K562 (cell line): ENCODE results near the gene SNX14. TPM values are rescaled to one million over a fixed set of nuclear protein-coding genes. Genes with fewer than 3 reads are reported as not detected.

ENCODE experiments used
- BCL6 ChIP-seq: fragments of 250-450 bp; sonication (Bioruptor Pico); IDR thresholded peaks from 2 replicates; pipeline ENCODE4 v1.4.0; 2020
- C11orf30 ChIP-seq: fragments of 450-650 bp; IDR thresholded peaks from 2 replicates; pipeline ENCODE4 v1.6.1; 2016; ENCODE audit warnings: low read depth, mild to moderate bottlenecking
- NFE2L1 ChIP-seq: fragments of 450-650 bp; IDR thresholded peaks from 2 replicates; pipeline ENCODE4 v1.6.1; 2016; ENCODE audit warnings: missing genetic modification characterization, low read depth, mild to moderate bottlenecking, missing compliant biosample characterization, moderate library complexity, borderline replicate concordance
- RBM15 ChIP-seq: fragments of 200-400 bp; formaldehyde crosslinking; IDR thresholded peaks from 2 replicates; pipeline ENCODE4 v1.6.1; 2018; ENCODE audit warnings: mild to moderate bottlenecking, low read length, moderate library complexity; ENCODE audit not compliant: insufficient read depth
- SAP30 ChIP-seq: fragments of 200-600 bp; sonication (generic); IDR thresholded peaks from 2 replicates; pipeline ENCODE4 v1.6.1; 2012; ENCODE audit warnings: borderline replicate concordance, low read depth, mild to moderate bottlenecking, moderate library complexity, low read length, control low read depth, inconsistent platforms; ENCODE audit not compliant: insufficient read depth, poor library complexity, severe bottlenecking
- ZNF232 ChIP-seq: sonication (generic); formaldehyde crosslinking; IDR thresholded peaks from 2 replicates; pipeline ENCODE4 v1.8.0; 2022; ENCODE audit warnings: mild to moderate bottlenecking, missing genetic modification reagents
- ZNF24 ChIP-seq: fragments of 450-650 bp; IDR thresholded peaks from 2 replicates; pipeline ENCODE4 v1.6.1; 2016
- polyA plus RNA-seq, 8 experiments: library from polyadenylated mRNA; depleted of rRNA in 4 of 8; stranded (reverse) in 5 of 8; unstranded in 3 of 8; fragments of >200 nt; fragmentation: Nextera tagmentation in 2 of 8; fragmentation: Illumina TruSeq in 1 of 8; extraction: Ambion mirVana in 2 of 8; extraction: Trizol in 1 of 8; gene quantifications; 2 replicates each; pipeline versions ENCODE4 v1.2.1 to v1.2.3, GENCODE V29; 2011 to 2014; ENCODE audit warnings: inconsistent platforms in 1 of 8, missing spikeins in 1 of 8
- total RNA-seq, 7 experiments: library from RNA; depleted of rRNA in 6 of 7; stranded (reverse); fragments of >200 nt in 6 of 7; fragmentation: Illumina TruSeq in 2 of 7; extraction: Trizol in 2 of 7; gene quantifications; 2 replicates each; pipeline versions ENCODE4 v1.2.1 to v1.2.3, GENCODE V29; 2011 to 2021; ENCODE audit warnings: low replicate concordance in 1 of 7
- TF ChIP-seq, protein P1 (sequence below): fragments of 200-600 bp; sonication (generic); IDR thresholded peaks from one replicate; pipeline ENCODE4 v1.6.1; 2012; ENCODE audit warnings: mild to moderate bottlenecking, low read depth, low read length, inconsistent platforms
- TF ChIP-seq, protein P2 (sequence below): fragments of 250-450 bp; sonication (Bioruptor Pico); IDR thresholded peaks from 2 replicates; pipeline ENCODE4 v1.5.0; 2021
- TF ChIP-seq, protein P3 (sequence below): fragments of 450-650 bp; IDR thresholded peaks from 2 replicates; pipeline ENCODE4 v1.6.1; 2014; ENCODE audit warnings: low read depth, mild to moderate bottlenecking, moderate library complexity, borderline replicate concordance

SNX14 gene
- total and polyA plus RNA-seq, 9 of the 15 experiments (the other 6 are each of a cell fraction or from before 2014, with no cell fraction given), result 46.5 to 140 (median 71.2) TPM

DNA sequence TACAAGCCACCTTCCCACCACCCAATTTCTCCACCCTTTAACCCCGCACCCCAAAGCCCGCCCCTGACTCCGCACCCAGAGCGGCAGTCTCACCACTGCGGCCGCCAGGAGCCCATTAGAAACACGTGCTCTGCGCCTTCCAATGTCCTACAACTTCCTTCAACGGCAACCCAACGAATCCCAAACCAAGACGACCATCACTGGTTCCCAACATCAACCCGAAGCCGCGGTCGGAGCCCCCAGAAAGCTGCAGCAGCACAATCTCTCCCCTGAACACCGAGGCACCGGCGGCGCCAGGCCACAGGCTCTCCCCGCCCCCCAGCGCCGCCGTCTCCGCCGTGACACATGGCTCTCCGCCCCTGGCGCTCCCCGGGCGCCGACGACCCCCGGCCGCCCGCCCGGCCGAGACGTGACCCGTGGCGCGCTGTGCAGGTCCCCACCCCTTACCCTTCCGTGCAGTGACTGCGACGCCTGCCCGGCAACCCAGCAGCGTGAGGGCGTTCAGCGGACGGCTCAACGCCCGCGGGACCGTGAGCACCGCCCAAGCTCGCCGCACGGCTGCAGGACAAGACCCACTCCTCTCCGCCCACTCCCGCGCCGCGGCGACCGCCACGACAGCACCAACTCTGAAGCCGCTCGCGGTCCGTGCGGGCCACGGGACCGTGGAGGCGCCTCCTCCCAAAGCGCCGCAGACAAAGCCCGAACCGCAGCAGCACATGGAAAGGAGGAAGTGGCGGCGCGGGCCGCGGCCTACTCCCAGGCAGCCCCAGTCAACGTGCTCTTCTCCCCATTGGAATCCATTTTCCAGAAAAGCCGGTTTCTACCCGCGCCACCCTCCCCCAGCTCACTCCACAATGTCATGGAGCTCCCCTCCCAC lies 48.5 kb upstream of the SNX14 start (continued):
- TF ChIP-seq, protein P1, sequence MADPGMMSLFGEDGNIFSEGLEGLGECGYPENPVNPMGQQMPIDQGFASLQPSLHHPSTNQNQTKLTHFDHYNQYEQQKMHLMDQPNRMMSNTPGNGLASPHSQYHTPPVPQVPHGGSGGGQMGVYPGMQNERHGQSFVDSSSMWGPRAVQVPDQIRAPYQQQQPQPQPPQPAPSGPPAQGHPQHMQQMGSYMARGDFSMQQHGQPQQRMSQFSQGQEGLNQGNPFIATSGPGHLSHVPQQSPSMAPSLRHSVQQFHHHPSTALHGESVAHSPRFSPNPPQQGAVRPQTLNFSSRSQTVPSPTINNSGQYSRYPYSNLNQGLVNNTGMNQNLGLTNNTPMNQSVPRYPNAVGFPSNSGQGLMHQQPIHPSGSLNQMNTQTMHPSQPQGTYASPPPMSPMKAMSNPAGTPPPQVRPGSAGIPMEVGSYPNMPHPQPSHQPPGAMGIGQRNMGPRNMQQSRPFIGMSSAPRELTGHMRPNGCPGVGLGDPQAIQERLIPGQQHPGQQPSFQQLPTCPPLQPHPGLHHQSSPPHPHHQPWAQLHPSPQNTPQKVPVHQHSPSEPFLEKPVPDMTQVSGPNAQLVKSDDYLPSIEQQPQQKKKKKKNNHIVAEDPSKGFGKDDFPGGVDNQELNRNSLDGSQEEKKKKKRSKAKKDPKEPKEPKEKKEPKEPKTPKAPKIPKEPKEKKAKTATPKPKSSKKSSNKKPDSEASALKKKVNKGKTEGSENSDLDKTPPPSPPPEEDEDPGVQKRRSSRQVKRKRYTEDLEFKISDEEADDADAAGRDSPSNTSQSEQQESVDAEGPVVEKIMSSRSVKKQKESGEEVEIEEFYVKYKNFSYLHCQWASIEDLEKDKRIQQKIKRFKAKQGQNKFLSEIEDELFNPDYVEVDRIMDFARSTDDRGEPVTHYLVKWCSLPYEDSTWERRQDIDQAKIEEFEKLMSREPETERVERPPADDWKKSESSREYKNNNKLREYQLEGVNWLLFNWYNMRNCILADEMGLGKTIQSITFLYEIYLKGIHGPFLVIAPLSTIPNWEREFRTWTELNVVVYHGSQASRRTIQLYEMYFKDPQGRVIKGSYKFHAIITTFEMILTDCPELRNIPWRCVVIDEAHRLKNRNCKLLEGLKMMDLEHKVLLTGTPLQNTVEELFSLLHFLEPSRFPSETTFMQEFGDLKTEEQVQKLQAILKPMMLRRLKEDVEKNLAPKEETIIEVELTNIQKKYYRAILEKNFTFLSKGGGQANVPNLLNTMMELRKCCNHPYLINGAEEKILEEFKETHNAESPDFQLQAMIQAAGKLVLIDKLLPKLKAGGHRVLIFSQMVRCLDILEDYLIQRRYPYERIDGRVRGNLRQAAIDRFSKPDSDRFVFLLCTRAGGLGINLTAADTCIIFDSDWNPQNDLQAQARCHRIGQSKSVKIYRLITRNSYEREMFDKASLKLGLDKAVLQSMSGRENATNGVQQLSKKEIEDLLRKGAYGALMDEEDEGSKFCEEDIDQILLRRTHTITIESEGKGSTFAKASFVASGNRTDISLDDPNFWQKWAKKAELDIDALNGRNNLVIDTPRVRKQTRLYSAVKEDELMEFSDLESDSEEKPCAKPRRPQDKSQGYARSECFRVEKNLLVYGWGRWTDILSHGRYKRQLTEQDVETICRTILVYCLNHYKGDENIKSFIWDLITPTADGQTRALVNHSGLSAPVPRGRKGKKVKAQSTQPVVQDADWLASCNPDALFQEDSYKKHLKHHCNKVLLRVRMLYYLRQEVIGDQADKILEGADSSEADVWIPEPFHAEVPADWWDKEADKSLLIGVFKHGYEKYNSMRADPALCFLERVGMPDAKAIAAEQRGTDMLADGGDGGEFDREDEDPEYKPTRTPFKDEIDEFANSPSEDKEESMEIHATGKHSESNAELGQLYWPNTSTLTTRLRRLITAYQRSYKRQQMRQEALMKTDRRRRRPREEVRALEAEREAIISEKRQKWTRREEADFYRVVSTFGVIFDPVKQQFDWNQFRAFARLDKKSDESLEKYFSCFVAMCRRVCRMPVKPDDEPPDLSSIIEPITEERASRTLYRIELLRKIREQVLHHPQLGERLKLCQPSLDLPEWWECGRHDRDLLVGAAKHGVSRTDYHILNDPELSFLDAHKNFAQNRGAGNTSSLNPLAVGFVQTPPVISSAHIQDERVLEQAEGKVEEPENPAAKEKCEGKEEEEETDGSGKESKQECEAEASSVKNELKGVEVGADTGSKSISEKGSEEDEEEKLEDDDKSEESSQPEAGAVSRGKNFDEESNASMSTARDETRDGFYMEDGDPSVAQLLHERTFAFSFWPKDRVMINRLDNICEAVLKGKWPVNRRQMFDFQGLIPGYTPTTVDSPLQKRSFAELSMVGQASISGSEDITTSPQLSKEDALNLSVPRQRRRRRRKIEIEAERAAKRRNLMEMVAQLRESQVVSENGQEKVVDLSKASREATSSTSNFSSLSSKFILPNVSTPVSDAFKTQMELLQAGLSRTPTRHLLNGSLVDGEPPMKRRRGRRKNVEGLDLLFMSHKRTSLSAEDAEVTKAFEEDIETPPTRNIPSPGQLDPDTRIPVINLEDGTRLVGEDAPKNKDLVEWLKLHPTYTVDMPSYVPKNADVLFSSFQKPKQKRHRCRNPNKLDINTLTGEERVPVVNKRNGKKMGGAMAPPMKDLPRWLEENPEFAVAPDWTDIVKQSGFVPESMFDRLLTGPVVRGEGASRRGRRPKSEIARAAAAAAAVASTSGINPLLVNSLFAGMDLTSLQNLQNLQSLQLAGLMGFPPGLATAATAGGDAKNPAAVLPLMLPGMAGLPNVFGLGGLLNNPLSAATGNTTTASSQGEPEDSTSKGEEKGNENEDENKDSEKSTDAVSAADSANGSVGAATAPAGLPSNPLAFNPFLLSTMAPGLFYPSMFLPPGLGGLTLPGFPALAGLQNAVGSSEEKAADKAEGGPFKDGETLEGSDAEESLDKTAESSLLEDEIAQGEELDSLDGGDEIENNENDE, result no peak
- no peak for TF ChIP-seq ZNF232 (CRISPR knock-in tag)
- peak; percentile 85 for TF ChIP-seq SAP30
- no peak for TF ChIP-seq ZNF24
- no peak for TF ChIP-seq C11orf30
- TF ChIP-seq BCL6, result no peak
- TF ChIP-seq, protein P2, sequence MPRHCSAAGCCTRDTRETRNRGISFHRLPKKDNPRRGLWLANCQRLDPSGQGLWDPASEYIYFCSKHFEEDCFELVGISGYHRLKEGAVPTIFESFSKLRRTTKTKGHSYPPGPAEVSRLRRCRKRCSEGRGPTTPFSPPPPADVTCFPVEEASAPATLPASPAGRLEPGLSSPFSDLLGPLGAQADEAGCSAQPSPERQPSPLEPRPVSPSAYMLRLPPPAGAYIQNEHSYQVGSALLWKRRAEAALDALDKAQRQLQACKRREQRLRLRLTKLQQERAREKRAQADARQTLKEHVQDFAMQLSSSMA (CRISPR knock-in tag), result peak; percentile 62; the same call in 1 of the 2 replicates
- TF ChIP-seq NFE2L1, result no peak
- 0 out of 2 replicates have a peak, but pooled peaks have one; percentile 52 for TF ChIP-seq RBM15
- TF ChIP-seq, protein P3, sequence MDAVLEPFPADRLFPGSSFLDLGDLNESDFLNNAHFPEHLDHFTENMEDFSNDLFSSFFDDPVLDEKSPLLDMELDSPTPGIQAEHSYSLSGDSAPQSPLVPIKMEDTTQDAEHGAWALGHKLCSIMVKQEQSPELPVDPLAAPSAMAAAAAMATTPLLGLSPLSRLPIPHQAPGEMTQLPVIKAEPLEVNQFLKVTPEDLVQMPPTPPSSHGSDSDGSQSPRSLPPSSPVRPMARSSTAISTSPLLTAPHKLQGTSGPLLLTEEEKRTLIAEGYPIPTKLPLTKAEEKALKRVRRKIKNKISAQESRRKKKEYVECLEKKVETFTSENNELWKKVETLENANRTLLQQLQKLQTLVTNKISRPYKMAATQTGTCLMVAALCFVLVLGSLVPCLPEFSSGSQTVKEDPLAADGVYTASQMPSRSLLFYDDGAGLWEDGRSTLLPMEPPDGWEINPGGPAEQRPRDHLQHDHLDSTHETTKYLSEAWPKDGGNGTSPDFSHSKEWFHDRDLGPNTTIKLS, result 0 out of 2 replicates have a peak, but pooled peaks have one; percentile 18
